HG03442 (cell line): ENCODE results near the gene BRD1.

Experiments used
- ATAC-seq: cut with Tn5 transposase; IDR thresholded peaks from one replicate; pipeline ENCODE4 v1.9.1; 2021; ENCODE audit warnings: mild to moderate bottlenecking, moderate library complexity; ENCODE audit not compliant: unreplicated experiment

Gene BRD1

DNA sequence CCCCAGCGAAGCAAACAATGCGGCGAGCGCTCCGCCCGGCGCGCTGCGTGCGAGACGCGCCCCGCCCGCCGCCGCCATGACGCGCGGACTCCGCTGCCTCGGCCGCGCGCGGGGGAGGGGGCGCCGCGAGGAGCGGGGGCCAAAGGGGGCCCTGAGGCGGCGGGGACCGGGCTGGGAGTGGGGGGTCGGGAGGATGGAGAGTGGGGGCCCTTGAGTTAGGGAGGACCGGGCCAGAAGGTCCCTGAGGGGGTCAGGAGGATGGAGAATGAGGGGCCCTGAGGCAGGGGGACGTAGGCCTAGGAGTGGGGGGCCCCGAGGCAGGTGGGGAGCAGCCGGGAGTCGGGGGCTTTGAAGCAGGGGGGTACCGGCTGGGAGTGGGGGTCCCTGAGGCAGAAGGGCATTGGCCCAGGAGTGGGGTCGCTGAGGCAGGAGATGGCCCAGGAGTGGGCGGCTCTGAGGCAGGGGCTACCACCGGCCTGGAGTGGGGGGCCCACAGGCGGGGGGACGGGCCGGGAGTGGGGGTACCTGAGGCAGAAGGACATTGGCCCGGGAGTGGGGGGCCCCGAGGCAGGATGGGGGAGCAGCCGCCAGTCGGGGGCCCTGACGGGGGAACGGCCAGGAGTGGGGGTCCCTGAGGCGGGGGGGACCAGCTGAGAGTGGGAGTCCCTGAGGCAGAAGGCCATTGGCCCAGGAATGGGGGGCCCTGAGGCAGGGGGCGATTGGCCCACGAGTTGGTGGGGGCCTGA lies at the start of gene BRD1:
BRD1 (minus strand) TSS at position 21 of the 746 bp plus-strand sequence. CDS start 3,556 bp downstream, outside the sequence.
- ATAC-seq: no peak

DNA sequence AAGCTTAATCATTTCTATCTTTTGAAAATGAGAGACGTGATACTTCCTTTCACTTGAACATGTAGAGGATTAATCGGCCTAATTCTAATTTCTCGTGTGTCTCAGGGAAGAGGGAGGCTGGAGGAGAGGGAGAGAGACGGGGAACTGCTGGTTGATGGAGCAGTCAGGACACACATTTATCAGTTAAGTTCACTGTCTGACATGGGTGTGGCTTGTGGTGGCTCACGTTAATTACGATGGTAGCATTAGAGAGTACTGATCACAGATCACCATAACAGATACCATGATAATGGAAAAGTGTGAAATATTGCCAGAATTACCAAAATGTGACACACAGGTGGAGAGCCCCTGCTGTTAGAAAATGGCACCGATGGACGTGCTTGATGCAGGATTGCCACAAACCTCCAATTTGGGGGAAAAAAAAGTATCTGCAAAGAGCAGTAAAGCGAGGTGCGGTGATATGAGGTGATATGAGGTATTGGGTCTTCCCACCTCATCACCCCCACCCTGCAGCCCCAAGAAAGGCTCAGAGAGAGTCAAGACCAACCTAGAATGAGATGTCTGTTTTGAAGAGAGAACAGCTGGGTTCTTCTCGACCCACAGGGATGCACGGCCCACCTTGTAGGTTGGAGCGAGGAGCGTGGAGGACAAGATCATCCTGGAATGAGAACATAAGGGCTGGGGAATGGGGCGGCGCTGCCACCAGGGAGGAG lies 45.7 kb upstream of the BRD1 start:
- ATAC-seq: no peak

DNA sequence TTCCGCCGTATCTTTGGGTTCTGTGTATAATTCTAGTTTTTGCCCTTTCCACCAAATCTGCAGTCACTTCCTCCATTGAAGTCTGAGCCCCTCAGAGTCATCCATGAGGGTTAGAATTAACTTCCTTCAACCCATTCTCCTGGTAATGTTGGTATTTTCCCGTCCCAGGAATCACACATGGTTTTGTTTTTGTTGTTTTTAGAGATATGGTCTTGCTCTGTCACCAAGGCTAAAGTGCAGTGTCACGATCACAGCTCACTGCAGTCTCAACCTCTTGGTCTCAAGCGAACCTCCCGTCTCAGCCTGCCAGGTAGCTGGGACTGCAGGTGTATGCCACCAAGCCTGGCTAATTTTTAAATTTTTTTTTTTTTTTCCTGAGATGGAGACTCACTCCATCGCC lies 44.7 kb upstream of the BRD1 start:
- ATAC-seq: no peak

DNA sequence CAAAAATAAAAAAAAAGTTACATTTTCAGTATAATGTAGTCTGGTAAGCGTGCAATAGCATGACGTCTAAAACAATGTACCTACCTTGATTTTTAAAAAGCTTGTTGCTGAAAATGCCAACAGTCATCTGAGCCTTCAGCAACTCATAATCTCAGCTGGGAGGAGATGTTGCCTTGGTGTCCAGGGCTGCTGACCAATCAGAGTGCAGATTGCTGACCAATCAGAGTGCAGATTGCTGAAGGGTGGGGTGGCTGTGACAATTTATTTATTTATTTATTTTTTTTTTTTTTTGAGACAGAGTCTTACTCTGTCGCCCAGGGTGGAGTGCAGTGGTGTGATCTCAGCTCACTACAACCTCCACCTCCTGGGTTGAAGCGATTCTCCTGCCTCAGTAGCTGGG lies 43.8 kb upstream of the BRD1 start:
- ATAC-seq: no peak

DNA sequence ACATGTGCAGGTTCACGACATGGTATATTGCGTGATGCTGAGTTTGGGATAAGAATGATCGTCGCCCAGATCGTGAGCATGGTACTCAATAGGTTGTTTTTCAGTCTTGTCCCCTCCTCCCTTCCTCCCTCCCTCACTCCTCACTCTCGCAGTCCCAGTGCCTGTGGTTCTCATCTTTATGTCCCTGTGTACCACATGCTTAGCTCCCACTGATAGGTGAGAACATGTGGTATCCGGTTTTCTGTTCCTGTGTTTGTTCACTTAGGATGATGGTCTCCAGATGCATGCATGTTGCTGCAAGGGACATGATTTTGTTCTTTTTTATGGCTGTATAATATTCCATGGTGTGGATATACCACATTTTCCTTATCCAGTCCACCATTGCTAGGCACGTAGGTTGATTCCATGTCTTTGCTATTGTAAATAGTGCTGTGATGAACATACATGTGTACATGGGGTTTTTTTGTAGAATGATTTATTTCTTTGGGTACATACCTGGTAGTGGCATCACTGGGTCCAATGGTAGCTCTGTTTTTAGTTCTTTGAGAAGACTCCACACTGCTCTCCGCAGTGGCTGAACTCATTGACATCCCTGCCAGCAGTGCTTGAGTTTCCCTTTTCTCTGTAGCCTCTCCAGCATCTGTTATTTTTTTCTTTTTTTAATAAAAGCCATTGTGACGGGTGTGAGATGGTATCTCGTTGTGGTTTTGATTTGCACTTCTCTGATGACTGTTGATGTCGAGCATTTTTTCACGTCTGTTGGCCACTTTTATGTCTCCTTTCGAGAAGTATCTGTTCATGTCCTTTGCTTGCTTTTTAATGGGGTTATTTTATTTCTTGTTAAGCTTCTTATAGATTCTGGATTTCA lies 42.4 kb upstream of the BRD1 start:
- no peak for ATAC-seq

DNA sequence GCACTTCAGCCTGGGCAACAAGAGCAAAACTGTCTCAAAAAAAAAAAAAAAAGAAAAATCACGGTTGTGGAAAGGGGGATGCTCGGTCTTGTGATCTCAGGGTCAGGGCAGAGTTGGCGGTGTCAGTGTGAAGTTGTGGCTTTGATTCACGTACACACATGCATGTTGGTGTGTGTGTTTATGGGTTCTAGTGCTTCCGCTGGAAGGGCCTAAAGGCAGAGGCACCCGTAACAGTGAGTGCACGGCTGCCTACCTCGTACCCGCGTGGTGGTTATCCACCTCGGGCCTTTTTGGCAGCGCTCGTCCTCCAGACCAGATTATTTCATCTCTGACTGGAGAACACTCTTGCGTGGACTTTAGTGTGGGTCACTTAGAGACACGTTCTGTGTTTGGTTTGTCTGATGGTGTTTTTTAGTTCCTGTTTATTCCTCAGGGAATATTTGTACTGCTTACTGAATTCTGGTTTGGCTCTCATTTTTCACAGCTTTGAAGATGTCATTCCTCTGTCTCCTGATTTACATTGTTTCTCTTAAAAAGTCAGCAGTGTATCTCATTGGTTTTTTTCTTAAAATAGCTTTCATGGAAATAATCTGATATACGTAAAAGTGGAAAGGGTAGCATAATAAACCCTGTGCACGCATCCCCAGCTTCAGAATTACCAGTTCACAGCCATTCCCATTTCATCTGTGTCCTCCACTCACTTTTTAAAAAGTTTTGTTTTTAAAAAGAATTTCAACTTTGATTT lies 41.6 kb upstream of the BRD1 start:
- ATAC-seq: no peak

DNA sequence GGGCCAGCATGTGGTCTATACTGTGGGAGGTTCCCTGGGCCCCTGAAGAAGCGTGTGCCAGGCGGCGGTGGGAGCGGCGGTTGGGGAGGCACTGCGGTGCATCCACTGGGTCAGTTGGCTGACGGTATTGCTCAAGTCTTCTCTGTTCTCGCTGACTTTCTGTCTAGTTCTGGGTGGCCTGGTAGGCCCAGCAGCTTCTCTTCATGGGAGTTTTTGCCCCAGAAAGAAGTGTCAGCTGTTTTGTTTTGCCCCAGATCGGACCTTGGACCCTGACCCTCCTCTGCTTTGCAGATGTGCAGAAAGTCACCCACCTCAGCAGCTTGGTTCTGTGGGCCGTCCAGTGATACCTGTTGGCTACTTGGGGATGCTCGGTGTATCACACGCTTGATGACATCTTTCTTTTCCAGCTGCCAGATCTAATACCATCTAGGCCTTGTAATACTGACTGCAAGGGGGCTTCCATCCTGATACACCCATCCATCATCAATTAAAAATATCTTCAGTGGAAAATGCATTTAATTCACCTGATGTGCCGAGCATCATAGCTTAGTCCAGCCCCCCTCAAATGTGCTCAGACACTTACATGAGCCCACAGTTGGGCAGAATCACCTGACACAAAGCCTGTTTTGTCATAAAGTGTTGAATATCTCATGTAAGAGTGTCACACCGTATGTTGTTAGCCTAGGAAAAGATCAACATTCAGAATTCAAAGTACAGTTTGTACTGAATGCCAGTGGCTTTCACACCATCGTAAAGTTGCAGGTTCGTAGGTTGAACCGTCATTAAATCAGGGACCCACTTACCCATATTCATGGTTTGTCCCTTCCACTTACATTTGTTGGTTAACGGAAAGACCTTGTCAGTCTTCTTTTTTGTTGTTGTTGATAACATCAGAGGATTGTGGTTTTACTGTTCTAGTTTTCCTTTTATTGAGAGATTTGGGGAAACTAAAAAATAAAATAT lies 39.9 kb upstream of the BRD1 start:
- ATAC-seq: no peak

DNA sequence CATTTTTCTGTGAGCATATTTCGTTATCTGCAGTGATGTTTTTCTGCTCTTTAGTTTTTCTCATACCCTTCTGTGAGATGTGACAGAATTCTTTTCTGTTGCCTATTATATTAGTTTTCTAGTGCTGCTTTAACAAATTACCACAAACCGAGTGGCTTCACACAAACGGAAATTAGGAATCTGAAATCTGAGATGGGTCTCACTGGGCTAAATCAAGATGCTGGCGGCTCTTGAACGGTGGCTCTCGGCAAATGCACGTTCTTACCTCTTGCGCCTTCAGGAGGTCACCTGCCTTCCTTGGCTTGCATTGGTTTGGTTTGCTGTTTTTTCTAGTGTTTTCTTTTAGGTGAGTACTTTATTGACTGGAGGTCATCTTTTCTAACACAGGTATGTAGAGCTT lies 39.0 kb upstream of the BRD1 start:
- no peak for ATAC-seq

DNA sequence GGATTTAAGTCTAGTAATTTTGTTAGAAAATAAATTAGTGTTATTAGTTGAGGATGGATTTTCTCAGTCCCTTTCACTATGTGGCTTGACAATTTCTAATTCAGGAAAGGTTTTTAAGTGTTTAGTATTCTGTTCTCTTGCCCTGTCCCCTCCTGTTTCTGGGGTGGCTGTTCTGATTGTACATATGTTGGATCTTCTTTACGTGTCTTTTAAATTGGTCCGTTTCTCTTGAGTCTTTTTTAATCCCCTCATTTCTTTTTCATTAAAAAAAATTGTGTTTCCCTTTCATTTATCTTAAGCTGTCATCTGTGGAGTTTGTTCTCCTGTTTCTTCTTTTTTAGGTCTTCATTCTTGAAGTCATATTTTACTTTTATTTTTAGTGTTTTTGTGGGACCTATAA lies 38.5 kb upstream of the BRD1 start:
- no peak for ATAC-seq

DNA sequence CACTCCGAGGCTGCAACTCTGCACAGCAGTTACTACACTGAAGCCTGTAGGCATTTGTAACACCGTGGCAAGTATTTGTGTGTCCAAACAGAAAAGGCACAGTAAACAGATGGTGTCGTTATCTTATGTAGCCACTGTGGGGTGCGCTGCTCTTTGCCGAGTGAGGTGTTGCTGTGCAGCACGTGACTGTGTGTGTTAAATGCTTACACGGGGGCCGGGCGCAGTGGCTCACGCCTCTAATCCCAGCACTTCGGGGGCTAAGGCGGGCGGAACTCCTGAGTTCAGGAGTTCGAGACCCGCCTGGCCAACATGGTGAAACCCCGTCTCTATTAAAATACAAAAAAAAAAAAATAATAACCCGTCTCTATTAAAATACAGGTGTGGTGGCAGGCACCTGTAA lies 37.5 kb upstream of the BRD1 start:
- ATAC-seq: no peak

DNA sequence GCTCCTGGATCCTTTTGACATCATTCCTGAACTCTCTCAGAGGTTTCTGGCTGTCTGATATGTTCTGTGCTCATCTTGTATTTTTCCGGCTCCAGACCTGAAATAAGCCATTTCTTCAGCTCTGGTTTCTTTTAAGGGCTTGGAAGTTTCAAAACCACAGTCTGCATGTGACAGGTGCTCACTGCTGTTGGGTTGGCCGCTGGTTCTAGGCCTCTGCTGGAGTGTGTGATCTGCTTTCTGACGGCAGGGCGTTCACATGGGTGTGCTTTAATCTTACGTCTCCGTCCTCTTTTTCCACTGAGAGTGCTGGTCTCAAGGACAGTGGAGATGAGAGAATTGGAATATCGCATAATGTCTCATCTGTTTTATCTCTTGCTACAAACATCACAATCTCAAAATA lies 36.3 kb upstream of the BRD1 start:
- ATAC-seq: no peak

DNA sequence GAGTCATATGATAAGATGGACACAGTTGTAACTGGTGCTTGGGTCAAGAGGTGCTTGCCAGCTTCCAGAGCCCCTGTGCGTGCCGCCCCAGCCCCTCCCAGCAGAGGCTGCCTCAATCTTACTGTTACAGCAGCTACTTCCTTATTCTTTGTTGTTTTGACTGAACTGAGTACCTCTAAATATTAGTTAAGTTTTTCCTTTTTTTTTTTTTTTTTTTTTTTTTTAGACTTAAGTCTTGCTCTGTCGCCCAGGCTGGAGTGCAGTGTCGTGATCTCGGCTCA lies 34.8 kb upstream of the BRD1 start:
- no peak for ATAC-seq

DNA sequence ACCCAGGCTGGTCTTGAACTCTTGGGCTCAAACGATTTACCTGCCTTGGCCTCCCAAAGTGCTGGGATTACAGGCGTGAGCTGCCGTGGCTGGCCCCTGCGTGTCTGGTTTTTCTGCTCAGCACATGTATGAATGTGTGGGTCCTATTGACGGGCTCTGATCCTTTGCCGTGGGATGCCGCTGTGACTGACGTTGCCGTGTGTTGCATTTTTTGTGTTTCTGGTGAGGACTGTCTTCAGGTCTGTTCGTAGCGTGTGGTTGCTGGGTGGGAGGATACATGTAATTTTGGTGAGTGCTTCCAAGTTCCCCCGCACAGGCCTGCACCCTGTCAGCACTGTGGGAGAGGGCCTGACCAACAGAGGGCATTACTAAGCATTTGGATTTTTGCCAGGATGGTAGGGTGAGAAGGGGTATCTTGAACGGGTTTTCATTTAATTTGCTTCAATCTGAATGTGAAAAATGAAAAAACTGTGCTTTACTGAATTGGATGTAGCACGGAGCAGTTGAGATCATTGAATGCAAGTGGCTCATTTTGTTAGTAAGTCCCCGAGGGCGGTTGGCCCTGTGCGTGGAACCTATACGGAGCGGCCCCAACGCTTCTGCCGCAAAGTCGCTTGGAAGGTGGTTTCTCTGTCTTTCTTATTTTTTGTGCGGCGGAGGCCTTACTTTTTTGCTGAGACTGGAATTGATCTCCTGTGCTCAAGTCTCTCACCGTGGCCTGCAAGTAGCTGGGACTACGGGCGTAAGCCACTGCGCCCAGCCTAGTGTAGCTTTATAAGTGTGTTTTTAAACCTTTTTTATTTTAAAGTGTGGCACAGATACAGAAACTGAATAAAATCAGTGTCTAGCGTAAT lies 34.2 kb upstream of the BRD1 start:
- no peak for ATAC-seq

DNA sequence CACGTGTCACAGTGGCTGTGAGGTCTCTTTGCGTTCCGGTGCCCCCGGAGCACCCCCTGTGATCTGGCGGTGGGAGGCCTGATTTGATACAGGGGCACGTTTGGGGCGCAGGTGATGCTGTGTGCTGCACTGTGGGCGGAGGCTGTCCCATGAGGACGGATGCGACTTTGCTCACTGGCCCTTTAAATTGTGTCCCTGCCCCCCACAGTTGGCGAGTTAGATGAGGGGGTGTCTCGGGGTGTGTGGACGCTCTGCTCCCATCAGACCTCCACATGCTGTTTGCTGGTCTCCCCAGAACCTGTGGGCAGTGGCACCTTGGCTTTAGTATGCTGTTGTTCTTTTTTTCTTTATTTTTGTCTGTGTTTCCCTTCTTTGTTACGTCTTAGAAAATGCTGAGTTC lies 31.2 kb upstream of the BRD1 start:
- no peak for ATAC-seq

DNA sequence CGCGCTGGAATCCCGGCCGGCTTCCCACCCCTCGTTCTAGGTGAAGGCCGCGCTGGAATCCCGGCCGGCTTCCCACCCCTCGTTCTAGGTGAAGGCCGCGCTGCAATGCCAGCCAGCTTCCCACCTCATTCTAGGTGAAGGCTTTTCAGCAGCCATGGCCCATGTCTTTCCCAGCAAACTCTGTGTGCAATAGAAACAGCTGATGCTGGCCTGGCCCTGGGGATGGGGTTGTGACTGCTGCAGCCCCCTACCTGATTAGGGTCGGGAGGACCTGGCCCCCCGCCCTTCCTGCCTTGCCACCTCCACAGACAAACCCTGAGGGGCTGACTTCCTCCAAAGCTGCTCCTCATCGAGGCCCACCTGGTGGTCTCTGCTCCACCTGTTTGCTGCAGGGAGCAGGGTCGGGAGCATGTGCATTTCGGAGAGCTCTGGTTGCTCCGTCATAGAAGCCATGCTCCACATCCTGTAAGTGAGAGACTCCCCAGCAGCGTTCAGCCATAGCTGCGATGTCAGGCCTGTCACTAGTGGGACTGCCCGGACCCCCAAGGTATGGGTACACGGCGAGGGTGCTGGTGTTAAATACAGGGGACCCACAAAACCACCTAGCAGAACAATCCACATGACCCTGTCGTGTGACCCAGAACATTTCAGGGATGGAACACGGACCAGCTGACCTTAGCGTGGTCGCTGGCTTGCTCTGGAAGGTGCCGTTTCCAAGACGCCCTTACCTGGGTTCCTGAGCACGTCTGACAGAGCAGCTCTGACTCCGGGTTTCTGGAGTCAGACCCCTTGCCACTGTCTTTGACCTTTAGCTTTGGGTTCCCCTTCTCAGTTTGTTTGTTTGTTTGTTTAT lies 29.3 kb upstream of the BRD1 start:
- no peak for ATAC-seq

DNA sequence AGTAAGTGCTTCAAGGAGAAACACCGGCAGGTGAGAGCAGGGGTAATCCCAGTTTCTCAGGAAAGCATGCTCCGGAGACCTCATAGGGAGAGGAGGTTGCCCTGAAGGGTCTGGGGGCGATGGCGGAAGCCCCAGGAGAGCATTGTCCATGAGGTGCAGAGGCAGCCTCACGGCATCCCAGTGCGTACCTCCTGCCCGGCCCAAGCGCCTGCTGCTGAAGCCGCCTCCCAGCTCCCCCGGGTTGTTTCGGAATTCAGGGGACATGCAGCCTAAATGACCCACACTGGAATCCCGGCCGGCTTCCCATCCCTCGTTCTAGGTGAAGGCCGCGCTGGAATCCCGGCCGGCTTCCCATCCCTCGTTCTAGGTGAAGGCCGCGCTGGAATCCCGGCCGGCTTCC lies 28.7 kb upstream of the BRD1 start:
- ATAC-seq: no peak

DNA sequence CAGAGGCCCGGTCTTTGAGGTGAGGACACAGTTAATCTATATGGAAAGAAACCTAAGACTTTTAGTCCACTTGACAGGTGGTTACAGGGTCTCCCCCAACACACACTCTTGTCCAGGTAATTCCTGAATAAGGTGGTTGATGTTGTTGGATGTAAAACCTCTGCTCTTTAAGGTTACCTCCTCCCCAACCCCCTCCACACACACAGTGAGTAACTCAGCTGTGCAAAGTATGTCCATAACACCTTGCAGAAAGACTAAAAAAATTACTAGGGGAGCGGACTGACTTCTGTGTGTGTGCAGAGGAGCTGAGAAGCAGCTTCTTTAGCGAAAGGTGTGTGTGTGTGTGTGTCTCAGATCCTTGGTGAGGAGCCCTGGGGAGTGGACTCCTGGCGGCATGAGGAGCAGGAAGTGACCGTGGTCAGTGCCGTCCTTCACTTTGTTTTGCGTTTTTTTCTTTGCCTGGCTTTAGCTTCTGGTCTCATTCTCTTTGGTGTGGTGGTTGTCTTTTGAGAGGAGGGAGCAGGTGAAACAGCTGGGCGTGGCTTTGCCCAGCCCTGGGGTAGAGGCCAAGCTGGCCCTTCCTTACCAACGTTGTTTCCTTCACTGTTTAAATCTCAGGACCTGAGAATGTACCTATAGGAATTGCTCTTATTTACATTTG lies 27.7 kb upstream of the BRD1 start:
- ATAC-seq: no peak
